Left lung (tissue), 10 donors: ENCODE results near the gene ZNF580. TPM values are rescaled to one million over a fixed set of nuclear protein-coding genes. Genes with fewer than 3 reads are reported as not detected.

Experiments used
- ATAC-seq: fragments of 200-7000 bp; cut with Tn5 transposase; one replicate; pipeline ENCODE4 v1.9.1; 2020; ENCODE audit warnings: moderate library complexity
- DNase-seq, 4 donors: peaks; one replicate each; pipeline ENCODE4 v3.0.0-alpha.2; 2013 to 2020
- H3K27ac ChIP-seq, 2 donors: fragments of 200-600 bp; sonication (generic) in 1 of 2; one replicate each; pipeline versions ENCODE4 v1.5.0 to v1.8.0; 2020 to 2021
- H3K27me3 ChIP-seq, 2 donors: fragments of 200-600 bp; sonication (generic) in 1 of 2; one replicate each; pipeline versions ENCODE4 v1.5.0 to v1.8.0; 2020 to 2021
- H3K36me3 ChIP-seq, 2 donors: fragments of 200-600 bp; sonication (generic) in 1 of 2; one replicate each; pipeline versions ENCODE4 v1.5.0 to v1.8.0; 2020 to 2021
- H3K4me1 ChIP-seq, 2 donors: fragments of 200-600 bp; one replicate each; pipeline ENCODE4 v1.8.0; 2021
- H3K4me3 ChIP-seq, 2 donors: fragments of 200-600 bp; sonication (generic) in 1 of 2; one replicate each; pipeline versions ENCODE4 v1.5.0 to v1.8.0; 2020 to 2021; ENCODE audit warnings: mild to moderate bottlenecking in 1 of 2
- H3K9me3 ChIP-seq, 2 donors: fragments of 200-600 bp; sonication (generic) in 1 of 2; one replicate each; pipeline versions ENCODE4 v1.5.0 to v1.8.0; 2020 to 2021
- CTCF ChIP-seq, 2 donors: fragments of 200-600 bp; sonication (generic) in 1 of 2; IDR thresholded peaks; one replicate each; pipeline versions ENCODE4 v1.5.0 to v1.8.0; 2021; ENCODE audit warnings: antibody characterized with exemption in 2 of 2
- intact Hi-C, 2 donors: fragments of 100-400 bp; cut with DNase I; formaldehyde crosslinking; loops; one replicate each; pipeline versions ENCODE4 v1.11.2 to v1.14.2; 2022
- polyA plus RNA-seq, 6 donors: library from polyadenylated mRNA; unstranded; fragments of 120-200 nt; gene quantifications; one replicate each; pipeline ENCODE4 v1.2.1, GENCODE V29; 2013; ENCODE audit not compliant: insufficient read length in 6 of 6
- total RNA-seq, 2 donors: library from RNA; stranded (reverse); fragmentation: NEBNext Ultra II Directional; extraction: Animal tissue kit (Norgen Biotek cat#: 25700); gene quantifications; one replicate each; pipeline ENCODE4 v1.2.1, GENCODE V29; 2021
- donor health status: DM: no; HTN: yes; CAD: no.
- donor health status: DM: no; HTN: no; CAD: no.

ZNF580 gene
- total and polyA plus RNA-seq, 8 donors: 33.8 to 49.5 (median 39.1) TPM

DNA sequence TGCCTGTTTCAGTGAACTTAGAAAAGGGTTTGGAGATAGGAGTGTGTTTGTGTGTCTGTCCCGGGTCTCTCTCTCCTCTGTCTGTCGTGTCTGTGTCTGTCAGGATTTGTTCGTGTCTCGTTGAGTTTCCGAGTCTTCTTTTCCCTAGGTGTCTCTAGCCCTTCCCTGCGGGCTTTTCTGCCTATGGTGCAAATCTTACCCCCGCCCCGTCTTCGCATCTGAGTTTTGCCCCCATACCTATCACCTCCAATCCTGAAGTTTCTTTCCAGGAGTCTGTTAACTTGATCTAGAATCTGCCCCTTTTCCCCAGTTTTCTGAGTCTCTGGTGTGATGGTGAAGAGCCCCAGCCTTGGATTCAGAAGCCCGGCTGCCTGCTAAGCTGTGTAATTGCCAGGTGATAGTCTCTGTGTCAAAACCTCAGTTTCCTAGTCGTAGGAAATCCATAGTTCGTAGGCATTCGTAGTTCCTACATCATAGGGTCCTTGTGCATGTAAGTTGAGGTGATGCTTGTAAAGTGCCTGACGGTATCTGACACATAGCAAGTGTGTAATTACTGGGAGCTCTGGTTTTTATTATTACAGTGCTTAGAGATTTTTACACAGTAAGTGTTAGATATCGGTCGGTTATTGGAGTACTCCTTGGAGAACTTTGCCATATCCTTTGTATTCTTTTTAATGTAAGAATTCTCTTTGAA is 35.0 kb downstream of the ZNF580 start:
- Histone ChIP-seq H3K9me3 (no peaks in the 10 kb centered on the region), H3K27me3 (no peaks in the 10 kb centered on the region), H3K36me3 (peaks cover 0 to 66% of the 10 kb centered on the region in 2 donors), H3K4me1 (peaks cover 17 to 64% of the 10 kb centered on the region in 2 donors), H3K27ac (peak overlapping the region; percentile 86 to 90), H3K4me3 (peak overlapping the region; percentile 68 to 81)
- ATAC-seq: no peak
- TF ChIP-seq CTCF (IDR thresholded peaks at IDR 0.05): no peak
- intact Hi-C loops: no loop called here
- no peak for DNase-seq

DNA sequence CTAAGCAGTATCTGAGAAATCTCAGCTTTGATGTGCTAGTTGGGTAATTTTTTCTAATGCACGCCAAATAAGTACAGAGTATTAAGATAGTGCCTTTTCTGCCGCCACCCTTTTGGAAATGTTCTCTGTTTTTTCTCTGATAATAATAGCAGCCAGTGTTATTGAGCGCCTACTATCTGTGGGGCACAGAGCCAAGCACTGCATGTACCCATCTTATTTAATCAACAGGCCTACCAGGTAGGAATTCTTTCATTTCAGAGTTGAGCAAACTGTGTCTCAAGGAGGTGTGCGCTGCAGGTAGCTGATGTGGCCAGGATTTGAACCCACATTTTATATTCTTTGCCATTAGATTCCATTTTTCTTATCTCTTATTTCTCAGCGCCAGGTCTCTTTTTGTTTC is 35.6 kb downstream of the ZNF580 start:
- no peak overlapping the region for H3K27ac ChIP-seq

GRCh38 chr19:55676889-55677505 is 36.2 kb downstream of the ZNF580 start:
- ATAC-seq (no peak), DNase-seq (no peak)
- Histone ChIP-seq H3K9me3 (no peaks in the 10 kb centered on the region), H3K27me3 (no peaks in the 10 kb centered on the region), H3K36me3 (peaks cover 0 to 66% of the 10 kb centered on the region in 2 donors), H3K4me1 (peaks cover 17 to 62% of the 10 kb centered on the region in 2 donors), H3K27ac (peak overlapping the region in 1 of 2 donors; percentile 65), H3K4me3 (peak overlapping the region in 1 of 2 donors; percentile 81)
- intact Hi-C loops: no loop called here
- TF ChIP-seq CTCF (IDR thresholded peaks at IDR 0.05): no peak

More for the DNA sequence above, 35.6 kb downstream of the ZNF580 start:
- no peak for ATAC-seq
- intact Hi-C loops: no loop called here
- peaks cover 0 to 66% of the 10 kb centered on the region in 2 donors for H3K36me3 ChIP-seq
- no peaks in the 10 kb centered on the region for H3K27me3 ChIP-seq
- H3K4me3 ChIP-seq: peak overlapping the region; percentile 68 to 81
- no peak for DNase-seq
- TF ChIP-seq CTCF (IDR thresholded peaks at IDR 0.05): no peak
- H3K4me1 ChIP-seq: peaks cover 17 to 66% of the 10 kb centered on the region in 2 donors
- no peaks in the 10 kb centered on the region for H3K9me3 ChIP-seq

GRCh38 chr19:55677572-55678028 is 36.8 kb downstream of the ZNF580 start:
- intact Hi-C loops: no loop called here
- Histone ChIP-seq H3K36me3 (peaks cover 0 to 66% of the 10 kb centered on the region in 2 donors), H3K27me3 (no peaks in the 10 kb centered on the region), H3K27ac (peak overlapping the region; percentile 3 to 65), H3K9me3 (no peaks in the 10 kb centered on the region), H3K4me1 (peaks cover 17 to 62% of the 10 kb centered on the region in 2 donors), H3K4me3 (no peak overlapping the region)
- ATAC-seq (no peak), DNase-seq (peak in 1 of 4 donors; percentile 20)
- no peak for TF ChIP-seq CTCF (IDR thresholded peaks at IDR 0.05)

- Histone ChIP-seq H3K27me3 (no peaks in the 10 kb centered on the region), H3K27ac (peak overlapping the region; percentile 3 to 65), H3K4me1 (peaks cover 17 to 62% of the 10 kb centered on the region in 2 donors), H3K36me3 (peaks cover 0 to 67% of the 10 kb centered on the region in 2 donors), H3K4me3 (no peak overlapping the region), H3K9me3 (no peaks in the 10 kb centered on the region)
- DNase-seq (peak in 2 of 4 donors; percentile 73 to 81), ATAC-seq (peak; percentile 24)
- intact Hi-C loops: no loop called here
- no peak for TF ChIP-seq CTCF (IDR thresholded peaks at IDR 0.05)
Observed at GRCh38 chr19:55678121-55678671, 37.4 kb downstream of the ZNF580 start.
